HTERT RPE-1 (cell line): Measurements from ENCODE around the gene SLC35D3.
"Not testable (repeated sequence)": the region's sequence is repeated elsewhere in the genome, so short reads cannot be mapped to it uniquely, and the experiment has no call there.

Experiments used
- in situ Hi-C: fragments of 300-500 bp; cut with MboI; formaldehyde crosslinking; loops from 4 replicates; pipeline ENCODE4 v1.14.3; 2020; ENCODE audit warnings: low sequenced_read_pairs

The SLC35D3 gene

DNA sequence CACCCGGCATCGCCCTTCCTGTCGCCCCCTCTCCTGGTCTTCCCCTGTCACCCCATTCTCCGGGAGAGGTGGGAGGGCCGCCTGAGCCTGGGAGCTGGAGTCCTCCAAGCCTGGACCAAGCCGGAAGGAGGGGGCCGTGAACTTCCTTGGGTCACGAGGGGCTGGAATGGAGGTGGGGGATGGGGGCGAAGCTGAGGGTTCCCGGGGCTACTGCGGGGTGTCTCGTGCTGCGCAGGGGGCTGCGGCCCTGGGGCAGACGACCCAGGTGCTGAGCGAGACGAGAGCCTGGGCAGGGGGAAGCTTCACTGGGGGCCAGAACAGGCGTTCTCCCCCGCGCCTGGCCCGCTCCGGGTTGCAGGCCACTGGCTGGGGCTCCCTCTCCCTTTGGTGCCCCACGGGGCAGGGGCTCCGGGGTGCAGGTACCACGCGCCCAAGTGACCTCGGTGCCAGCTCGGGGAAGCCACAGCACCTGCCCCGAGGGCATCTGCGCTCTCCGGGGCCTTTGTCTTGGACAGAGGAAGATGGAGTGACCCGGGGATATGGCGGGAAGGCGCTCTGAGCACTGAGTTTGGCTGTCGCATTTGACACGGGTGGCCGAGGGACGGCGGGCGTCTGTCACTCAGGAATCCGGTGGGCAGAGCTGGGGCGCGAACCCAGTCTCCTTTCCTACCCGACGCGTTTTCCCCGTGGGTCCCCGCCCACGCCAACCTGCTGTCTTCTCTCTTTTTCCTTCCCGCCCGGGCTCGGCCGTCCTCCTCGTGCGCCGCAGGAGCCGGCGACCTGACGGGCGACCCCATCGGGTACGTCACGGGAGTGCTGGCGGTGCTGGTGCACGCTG, 1.2 kb downstream of the SLC35D3 start:
- in situ Hi-C loops = no loop called here

DNA sequence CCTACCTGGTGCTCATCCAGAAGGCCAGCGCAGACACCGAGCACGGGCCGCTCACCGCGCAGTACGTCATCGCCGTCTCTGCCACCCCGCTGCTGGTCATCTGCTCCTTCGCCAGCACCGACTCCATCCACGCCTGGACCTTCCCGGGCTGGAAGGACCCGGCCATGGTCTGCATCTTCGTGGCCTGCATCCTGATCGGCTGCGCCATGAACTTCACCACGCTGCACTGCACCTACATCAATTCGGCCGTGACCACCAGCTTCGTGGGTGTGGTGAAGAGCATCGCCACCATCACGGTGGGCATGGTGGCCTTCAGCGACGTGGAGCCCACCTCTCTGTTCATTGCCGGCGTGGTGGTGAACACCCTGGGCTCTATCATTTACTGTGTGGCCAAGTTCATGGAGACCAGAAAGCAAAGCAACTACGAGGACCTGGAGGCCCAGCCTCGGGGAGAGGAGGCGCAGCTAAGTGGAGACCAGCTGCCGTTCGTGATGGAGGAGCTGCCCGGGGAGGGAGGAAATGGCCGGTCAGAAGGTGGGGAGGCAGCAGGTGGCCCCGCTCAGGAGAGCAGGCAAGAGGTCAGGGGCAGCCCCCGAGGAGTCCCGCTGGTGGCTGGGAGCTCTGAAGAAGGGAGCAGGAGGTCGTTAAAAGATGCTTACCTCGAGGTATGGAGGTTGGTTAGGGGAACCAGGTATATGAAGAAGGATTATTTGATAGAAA, 2.0 kb downstream of the SLC35D3 start:
- in situ Hi-C loops = no loop called here

DNA sequence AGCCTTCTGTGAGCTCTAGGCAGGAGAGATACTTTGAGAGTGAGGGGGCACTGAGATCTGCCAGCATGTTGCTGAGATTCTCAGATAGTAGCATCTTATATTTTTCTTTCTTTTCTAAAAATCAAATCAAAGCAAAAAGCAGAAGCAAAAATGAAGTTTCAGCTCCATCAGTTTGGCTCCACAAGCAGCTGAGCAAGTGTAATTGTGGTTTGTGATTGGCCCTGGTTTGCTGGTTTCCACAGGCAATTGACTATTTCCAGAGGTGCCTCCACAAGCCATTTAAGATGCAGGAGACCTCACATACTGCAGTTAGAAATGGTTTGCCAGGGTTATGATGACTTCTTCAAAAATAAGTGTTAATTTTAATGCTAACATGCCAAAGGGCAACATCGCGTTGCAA, 4.3 kb downstream of the SLC35D3 start:
- in situ Hi-C loops = no loop called here

DNA sequence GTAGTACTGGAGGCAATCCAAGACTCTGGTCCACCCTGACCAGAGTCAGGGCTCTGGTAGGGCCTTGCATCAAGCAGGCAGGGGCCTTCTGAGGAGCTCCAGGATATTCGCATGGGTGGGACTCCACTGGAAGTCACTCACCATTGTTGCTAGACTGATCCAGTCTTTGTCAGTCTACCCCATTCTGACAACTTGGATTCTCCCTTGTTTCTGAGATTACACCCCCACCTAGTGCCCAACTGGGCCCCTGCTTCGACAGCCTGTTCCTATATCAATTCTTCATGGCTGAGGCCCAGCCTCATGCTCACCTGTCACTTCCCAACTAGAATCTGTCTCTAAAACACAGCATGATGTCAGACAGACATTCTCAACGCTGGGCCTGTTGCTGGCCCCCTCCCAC, 5.2 kb downstream of the SLC35D3 start:
- in situ Hi-C loops = no loop called here

DNA sequence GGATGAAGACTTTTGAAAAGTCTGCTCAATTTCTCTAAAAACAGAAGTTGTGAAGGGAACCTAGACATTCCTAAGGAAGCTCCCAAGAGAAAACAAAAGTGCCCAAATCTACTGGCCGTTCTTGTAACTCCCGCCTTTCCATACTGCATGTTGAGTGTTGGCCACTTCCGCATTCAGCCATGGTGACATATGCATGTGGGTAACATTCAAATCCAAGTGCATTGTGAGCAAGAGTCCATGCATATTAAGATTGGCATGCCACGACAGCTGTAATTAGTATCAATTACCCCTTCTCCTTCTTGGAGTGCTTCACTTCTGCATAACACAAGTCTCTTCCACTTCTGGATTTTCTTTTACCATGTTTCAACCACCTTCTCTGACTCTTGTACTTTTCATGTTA, 8.4 kb downstream of the SLC35D3 start:
- in situ Hi-C loops = no loop called here

DNA sequence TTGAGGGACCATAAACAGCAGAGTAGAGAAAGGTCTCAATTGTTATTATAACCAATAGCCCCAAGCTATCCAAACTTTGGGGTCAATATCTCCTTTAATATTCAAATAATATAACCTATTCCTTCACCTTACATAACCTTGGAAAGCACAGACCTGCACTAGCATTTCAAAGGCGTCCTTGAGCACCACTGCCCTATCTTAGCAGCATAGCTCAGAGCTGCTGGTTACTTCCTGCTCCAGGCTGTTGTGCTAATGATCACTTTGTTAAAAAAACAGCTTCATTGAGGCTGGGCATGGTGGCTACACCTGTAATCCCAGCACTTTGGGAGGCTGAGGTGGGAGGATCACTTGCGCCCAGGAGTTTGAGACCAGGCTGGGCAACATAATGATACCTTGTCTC, 10.5 kb downstream of the SLC35D3 start:
- in situ Hi-C loops = no loop called here

DNA sequence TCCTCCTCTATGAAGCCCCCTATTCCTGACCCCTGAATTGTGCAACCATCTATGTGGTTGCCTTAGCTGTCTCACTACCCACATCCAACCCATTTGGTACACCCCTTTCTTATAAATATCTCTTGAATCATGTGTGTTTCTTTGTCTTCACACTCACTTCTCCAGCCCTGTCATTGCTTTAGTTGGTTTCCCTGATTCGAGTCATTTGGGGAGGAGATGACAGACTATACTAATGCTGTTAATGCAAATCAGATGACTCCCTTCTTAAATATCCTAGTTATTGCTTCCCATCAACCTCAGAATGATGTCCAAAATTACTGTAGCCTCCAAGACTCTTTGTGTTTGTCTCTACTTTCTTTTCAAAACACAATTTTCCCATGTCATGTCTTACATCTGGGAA, 23.0 kb downstream of the SLC35D3 start:
- in situ Hi-C loops = no loop called here

DNA sequence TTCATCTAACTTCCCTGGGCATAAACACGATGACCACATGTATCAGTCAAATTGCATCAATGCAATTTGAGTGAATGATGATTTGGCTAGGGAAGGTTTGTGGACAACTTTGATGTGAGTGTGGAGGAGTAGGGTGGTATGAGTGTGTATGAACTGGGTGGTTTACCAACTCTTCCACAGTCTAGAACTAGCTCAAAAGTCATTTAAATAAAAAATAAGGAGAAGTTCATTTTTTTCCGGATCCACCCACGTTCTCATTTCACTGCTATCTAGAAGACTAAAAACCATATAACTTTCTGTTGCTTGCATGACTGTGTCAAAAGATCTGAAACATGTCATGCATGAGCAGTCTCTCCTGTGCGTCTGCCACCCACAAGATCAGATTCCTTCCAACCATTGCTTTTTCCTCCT, 23.6 kb downstream of the SLC35D3 start:
- in situ Hi-C loops = no loop called here

DNA sequence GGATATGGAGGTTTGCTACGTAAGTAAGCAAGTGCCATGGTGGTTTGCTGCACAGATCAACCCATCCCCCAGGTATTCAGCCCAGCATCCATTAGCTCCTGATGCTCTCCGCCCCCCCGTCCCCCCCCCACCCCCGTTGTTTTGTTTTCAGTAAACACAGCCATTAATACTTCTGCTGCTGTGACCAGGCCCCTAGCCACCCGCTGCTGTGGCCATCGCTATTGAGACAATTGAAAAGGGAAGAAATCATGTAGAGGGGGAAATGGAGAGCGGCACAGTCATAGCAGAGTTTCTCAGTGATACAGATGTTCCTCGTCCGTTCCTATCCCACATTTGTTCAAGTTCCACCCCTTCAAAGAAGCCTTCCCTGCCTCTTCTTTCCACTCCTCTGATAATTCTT, 24.9 kb downstream of the SLC35D3 start:
- in situ Hi-C loops = no loop called here

DNA sequence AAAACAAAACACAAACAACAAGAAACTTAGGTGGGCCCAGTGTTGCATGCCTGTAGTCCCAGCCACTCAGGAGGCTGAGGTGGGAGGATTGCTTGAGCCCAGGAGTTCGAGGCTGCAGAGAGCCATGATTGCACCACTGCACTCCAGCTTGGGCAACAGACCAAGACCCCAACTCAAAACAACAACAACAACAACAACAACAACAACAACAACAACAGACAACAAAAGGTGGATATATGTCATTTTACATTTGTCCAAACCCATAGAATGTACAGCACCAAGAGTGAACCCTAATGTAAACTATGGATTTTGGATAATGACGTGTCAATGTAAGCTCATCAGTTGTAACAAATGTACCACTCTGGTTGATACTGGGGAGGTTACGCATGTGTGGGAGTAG, 27.9 kb downstream of the SLC35D3 start:
- in situ Hi-C loops = not testable (repeated sequence)

DNA sequence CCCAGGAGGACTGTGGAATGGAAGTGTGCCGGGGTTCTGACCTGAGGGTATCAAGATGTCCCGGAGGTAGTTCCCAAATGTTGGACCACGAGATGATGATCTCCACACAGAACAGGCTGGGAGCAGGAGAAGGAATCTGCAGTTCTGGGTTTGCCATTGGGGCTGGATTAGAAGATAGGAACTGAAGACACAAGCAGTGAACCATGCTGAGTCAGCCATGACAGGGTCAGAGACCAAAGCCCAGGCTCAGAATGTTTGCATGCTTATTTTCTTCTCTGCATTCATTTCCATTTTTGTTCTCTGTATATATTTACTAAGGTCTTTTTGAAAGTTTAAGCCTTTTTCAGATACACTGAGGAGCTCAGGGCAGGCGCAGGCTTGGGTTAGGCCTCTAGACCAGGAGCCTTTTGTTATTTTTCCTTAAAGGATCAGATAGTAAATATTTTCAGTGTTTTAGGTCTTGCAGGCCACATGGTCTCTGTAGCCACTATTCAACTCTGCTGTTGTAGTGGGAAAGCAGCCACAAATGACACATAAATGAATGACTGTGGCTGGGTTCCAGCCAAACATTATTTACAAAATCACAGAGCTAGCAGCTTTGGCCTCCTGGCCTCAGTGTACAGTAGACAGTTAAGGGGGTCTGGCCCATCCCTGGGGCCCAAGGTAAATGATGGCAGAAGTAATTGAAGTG, 28.5 kb downstream of the SLC35D3 start:
- in situ Hi-C loops = no loop called here

DNA sequence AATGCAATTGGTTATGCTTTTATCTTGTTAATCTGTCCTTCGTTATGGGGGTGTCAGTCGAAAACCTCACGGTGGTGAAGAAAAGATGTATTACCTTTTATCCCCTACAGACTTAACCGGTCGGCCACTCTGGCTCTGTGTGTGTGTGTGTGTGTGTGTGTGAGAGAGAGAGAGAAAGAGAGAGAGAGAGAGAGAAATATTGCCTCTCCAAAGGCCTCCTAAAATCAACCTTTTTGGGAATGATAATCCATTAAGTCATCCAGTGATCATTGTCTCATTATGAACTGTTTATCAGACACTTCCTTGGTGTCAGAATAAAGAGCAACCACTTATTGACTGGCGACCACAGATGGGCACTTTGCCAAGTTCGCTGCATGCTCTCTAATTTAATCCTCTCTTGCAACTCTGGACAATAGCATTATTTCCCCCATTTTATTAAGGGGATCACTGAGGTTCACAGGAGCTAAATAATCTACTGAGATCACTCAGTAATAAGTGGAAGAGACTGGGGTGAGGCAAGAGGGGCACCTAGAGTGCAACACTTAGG, 30.7 kb downstream of the SLC35D3 start:
- in situ Hi-C loops = no loop called here

DNA sequence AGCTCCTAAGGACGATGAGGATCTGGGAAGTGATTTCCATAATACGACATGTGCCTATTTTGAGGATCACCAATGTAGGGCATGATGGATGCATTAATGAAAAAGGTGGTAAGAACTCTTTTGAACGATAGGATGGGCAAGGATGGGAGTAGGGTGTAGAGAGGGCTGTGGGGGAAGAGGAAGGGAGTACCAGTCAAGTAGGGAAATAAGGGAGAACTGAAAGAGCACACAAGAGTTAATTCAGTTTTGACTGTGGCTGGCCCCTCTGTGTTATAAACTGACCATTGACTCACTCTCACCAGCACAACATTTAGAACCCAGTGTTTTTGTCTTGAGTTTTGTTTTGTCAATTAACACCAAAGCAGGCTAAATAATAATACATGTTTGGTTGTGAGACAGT, 33.0 kb downstream of the SLC35D3 start:
- in situ Hi-C loops = no loop called here

DNA sequence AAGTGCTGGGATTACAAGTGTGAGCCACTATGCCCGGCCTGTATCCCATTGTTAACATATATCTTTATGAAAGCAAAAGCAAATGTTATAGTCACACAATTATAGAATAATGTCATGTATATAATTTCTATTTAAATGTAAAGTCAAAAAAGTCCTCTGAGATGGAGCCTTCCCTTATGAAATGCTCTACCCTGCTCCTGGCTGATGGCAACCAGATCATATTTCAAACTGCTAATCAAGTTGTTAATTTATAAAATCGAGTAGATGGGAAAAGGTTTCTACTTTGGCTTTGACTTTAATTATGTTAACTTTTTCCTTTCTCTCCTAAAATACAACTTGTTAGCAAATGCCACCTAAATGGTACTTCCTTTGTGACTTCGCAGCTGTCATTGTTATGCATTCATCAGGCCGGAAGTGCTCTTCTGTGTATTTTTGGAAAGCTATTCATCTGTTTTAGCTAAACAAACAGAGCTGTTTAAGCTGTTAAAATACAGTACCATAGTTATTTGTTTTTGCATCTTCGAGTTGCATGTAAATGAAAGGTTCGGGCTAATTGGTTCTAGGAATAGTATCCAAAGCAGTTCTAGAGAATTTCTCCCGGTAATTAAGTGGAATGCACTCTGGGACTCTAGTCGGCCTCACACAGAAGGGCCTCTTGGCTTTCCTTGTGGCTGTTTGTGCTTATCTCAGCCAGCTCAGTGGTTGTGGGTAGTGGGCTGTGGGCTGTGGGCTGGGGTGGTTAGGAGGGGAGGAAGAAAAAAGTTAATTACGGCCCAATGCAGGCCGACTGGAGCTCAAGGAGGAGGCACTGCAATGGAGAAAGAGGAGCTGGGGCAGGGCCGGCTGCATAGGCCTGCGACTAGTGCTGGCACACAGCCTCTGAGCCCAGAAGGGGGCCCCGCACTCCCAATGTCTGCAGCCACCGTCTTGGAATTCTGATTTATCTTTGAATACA, 34.8 kb downstream of the SLC35D3 start:
- in situ Hi-C loops = no loop called here

DNA sequence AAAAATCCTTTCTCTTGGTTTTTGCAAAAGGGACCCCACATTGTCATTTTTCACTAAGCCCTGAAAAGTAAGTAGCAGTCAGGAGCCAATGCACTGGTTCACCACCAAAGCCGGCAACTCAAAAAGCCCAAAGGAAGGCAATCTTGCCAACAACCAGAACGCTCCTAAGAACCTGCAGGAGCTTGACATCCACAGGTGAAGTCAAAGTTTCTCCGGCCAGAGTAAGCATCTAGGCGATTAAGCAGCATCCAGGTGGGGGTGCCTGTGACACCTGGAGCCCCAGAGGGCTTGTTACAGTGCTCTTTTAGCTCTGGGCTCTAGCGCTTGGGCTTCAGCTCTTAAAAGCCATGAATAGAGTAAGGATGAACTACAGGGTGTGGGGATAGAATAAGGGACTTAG, 36.1 kb downstream of the SLC35D3 start:
- in situ Hi-C loops = no loop called here

DNA sequence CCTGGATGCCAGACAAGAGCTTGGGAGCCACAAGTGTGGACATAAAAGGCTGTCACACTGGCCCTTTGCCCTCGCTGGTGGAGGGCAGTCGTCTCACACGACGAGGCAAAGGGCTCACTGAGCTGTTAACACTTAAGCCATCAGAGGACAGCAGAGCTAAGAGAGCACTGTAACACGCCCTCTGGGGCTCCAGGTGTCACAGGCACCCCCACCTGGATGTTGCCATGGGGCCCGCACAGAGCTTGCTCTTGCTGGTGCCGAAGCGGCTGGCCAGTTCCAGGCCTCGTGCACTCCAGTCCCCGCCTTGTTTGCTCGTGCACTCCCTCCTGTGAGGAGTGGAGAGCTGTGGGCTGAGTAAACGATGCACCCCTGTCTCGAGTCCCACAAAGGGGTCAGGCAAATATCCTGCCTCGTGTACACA, 37.4 kb downstream of the SLC35D3 start:
- in situ Hi-C loops = no loop called here

DNA sequence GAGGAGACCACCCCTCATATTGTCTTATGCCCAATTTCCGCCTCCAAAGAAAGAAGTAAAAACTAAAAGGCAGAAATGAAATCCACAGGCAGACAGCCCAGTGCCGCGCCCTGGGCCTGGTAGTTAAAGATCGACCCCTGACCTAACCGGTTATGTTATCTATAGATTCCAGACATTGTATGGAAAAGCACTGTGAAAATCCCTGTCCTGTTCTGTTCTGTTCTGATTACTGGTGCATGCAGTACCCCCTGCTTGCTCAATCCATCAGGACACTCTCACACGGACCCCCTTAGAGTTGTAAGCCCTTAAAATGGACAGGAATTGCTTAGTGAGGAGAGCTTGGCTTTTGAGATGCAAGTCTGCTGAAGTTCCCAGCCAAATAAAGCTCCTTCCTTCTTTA, 37.8 kb downstream of the SLC35D3 start:
- in situ Hi-C loops = not testable (repeated sequence)

DNA sequence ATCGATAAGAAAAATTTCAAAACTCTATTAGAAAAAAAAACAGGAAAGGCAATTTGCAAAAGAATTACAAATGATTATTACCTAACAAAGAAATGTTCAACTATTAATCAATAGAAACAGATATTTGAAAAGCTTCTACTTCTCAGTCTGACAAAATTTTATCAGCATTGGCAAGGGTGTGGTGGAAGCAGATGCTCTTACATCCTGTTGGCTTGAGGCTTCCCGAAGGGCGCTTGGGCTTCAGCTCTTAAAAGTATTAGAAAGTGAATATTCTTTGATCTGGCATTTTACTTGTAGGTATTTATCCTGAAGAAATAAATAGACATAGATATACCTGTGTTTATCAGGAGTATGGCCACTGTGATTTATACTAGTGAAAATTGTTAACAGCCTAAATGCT, 38.7 kb downstream of the SLC35D3 start:
- in situ Hi-C loops = no loop called here

DNA sequence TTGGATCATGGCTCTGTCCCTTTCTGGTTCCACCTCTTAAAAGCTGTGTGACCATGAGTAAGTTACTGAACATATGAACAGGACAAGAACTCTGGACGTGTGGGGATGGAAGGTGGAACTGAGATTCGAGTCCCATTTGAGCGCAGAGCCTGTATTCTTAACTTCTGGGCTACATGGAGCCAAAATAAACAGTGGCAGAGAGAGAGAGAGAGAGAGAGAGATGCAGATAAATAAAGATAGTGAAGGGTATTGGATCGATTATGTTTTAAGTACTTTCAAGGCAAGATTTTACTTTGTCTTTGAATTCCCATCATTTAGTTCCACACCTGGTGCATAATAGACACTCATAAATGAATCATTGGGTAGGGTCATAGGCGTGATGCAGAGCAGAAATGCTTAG, 39.7 kb downstream of the SLC35D3 start:
- in situ Hi-C loops = no loop called here

DNA sequence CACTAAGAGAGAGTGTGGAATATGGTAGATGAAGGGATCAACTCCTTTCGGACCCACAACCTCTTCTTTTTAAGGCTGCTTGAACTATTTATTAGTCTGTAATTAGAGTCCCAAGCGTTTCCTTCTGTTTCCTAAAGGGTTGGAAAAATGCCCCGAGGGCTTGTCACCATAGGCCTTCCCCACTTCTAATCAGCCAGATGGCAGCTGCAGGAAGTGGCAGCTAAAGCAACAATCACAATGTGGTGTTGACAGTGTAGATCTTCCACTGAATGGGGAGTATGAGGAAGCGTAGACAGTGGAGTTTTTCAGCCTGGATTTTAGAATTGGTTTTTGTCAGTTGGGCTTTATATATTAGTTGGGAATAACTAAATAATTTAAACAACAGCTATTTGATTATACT, 40.6 kb downstream of the SLC35D3 start:
- in situ Hi-C loops = no loop called here
